Measurements from ENCODE around the gene FAM111A. TPM values are rescaled to one million over a fixed set of nuclear protein-coding genes. Genes with fewer than 3 reads are reported as not detected.

Gene FAM111A
- polyA plus RNA-seq, 3 donors = 34.6 to 101 (median 55.7) TPM

GRCh38 chr11:59196777-59197176 is 54.1 kb downstream of the FAM111A start:
- TF ChIP-seq CTCF (IDR thresholded peaks at IDR 0.05) = no peak
- Histone ChIP-seq H2AFZ (ENCODE audit: insufficient read depth, low read depth, low read length, poor library complexity, severe bottlenecking) (no peak overlapping the region), H3K36me3 (replicated peaks in 1 of 2; ENCODE audit: control insufficient read depth in 1 of 2, insufficient read depth in 2 of 2, low read length in 2 of 2) (peaks cover 6 to 48% of the 10 kb centered on the region in 2 donors), H3K27ac (ENCODE audit: low read depth in 1 of 2, low read length in 2 of 2) (no peak overlapping the region), H3K4me1 (ENCODE audit: control insufficient read depth in 1 of 2, insufficient read depth in 2 of 2, low read length in 2 of 2) (peaks cover 8 to 35% of the 10 kb centered on the region in 2 donors), H4K20me1 (ENCODE audit: insufficient read depth, low read length) (peaks cover 64% of the 10 kb centered on the region), H3K4me2 (replicated peaks; ENCODE audit: extremely low read depth, low read length, poor library complexity, severe bottlenecking) (no peak overlapping the region), H3K9me3 (replicated peaks in 1 of 2; ENCODE audit: control insufficient read depth in 1 of 2, insufficient read depth in 1 of 2, low read length in 2 of 2) (no peaks in the 10 kb centered on the region), H3K4me3 (replicated peaks in 1 of 3; ENCODE audit: low read depth in 2 of 3, low read length in 3 of 3) (no peak overlapping the region), H3K79me2 (ENCODE audit: insufficient read depth, low read length) (peaks cover 6% of the 10 kb centered on the region), H3K27me3 (ENCODE audit: control insufficient read depth in 2 of 2, insufficient read depth in 2 of 2, low read length in 2 of 2) (no peaks in the 10 kb centered on the region), H3K9ac (ENCODE audit: insufficient read depth, low read length, poor library complexity, severe bottlenecking) (no peak overlapping the region)
- DNase-seq = no peak
- H3K27me3 Mint-ChIP-seq (ENCODE audit: low read depth in 3 of 3) = peaks cover 0 to 3% (median 2%) of the 10 kb centered on the region in 3 donors
- WGBS (ENCODE audit: insufficient coverage) = 91% methylated on average over 1 of the region's 2 CpGs
- peaks cover 53% of the 10 kb centered on the region for H3K4me1 Mint-ChIP-seq
- intact Hi-C loops (cut with micrococcal nuclease) = no loop called here
- no peak overlapping the region for H3K27ac Mint-ChIP-seq
- H3K36me3 Mint-ChIP-seq = peaks cover 70 to 82% of the 10 kb centered on the region in 2 donors
- peaks cover 0 to 12% (median 3%) of the 10 kb centered on the region in 7 donors for H3K9me3 Mint-ChIP-seq
- no peak overlapping the region for H3K4me3 Mint-ChIP-seq

DNA sequence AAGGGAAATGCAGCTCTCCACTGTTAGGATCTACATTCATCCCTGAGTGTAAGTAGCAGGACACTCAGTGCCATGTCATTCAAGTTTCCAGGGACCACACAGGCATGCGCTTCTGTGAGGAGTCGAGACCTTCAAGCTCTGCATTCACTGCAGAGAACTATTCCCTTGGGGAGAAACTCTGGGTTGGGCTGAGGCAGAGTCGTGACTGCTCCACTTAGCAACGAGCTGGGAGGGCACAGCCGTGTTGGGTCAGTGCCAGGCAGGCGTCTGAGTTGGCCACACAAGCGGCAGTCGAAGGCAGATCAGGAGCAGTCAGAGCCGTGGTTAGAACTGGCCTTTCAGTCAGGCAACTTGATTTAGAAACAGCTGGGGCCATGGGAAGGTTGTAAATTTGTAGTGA is 55.3 kb downstream of the FAM111A start:
- Mint-ChIP-seq H3K9me3 (peaks cover 0 to 12% (median 4%) of the 10 kb centered on the region in 7 donors), H3K4me3 (no peak overlapping the region), H3K27ac (peak overlapping the region in 6 of 7 donors; percentile 12 to 68 (median 36)), H3K4me1 (peaks cover 57% of the 10 kb centered on the region), H3K27me3 (ENCODE audit: low read depth in 3 of 3) (peaks cover 0 to 2% (median 1%) of the 10 kb centered on the region in 3 donors), H3K36me3 (peaks cover 70 to 82% of the 10 kb centered on the region in 2 donors)
- intact Hi-C loops (cut with micrococcal nuclease) = no loop called here
- no peak overlapping the region for H3K4me3 ChIP-seq (replicated peaks in 1 of 3; ENCODE audit: low read depth in 2 of 3, low read length in 3 of 3)
- H3K79me2 ChIP-seq (ENCODE audit: insufficient read depth, low read length) = peaks cover 16% of the 10 kb centered on the region
- H3K27me3 ChIP-seq (ENCODE audit: control insufficient read depth in 2 of 2, insufficient read depth in 2 of 2, low read length in 2 of 2) = no peaks in the 10 kb centered on the region
- no peak overlapping the region for H2AFZ ChIP-seq (ENCODE audit: insufficient read depth, low read depth, low read length, poor library complexity, severe bottlenecking)
- no peaks in the 10 kb centered on the region for H3K9me3 ChIP-seq (replicated peaks in 1 of 2; ENCODE audit: control insufficient read depth in 1 of 2, insufficient read depth in 1 of 2, low read length in 2 of 2)
- WGBS (ENCODE audit: insufficient coverage) = 5% methylated on average over 8 of the region's 9 CpGs
- peaks cover 18 to 48% of the 10 kb centered on the region in 2 donors for H3K36me3 ChIP-seq (replicated peaks in 1 of 2; ENCODE audit: control insufficient read depth in 1 of 2, insufficient read depth in 2 of 2, low read length in 2 of 2)
- H3K9ac ChIP-seq (ENCODE audit: insufficient read depth, low read length, poor library complexity, severe bottlenecking) = no peak overlapping the region
- no peak for TF ChIP-seq CTCF (IDR thresholded peaks at IDR 0.05)
- H3K4me1 ChIP-seq (ENCODE audit: control insufficient read depth in 1 of 2, insufficient read depth in 2 of 2, low read length in 2 of 2) = peaks cover 8 to 43% of the 10 kb centered on the region in 2 donors
- no peak overlapping the region for H3K4me2 ChIP-seq (replicated peaks; ENCODE audit: extremely low read depth, low read length, poor library complexity, severe bottlenecking)
- peak in 1 of 3 donors; percentile 33 for DNase-seq
- no peak overlapping the region for H3K27ac ChIP-seq (ENCODE audit: low read depth in 1 of 2, low read length in 2 of 2)
- peaks cover 76% of the 10 kb centered on the region for H4K20me1 ChIP-seq (ENCODE audit: insufficient read depth, low read length)

Measured in CD14-positive monocyte (primary cell).